Activated CD4-positive, alpha-beta memory T cell treated with anti-CD3 and anti-CD28 coated beads for 36 hours (primary cell): ENCODE data around the gene TAS1R2. TPM values are rescaled to one million over a fixed set of nuclear protein-coding genes. Genes with fewer than 3 reads are reported as not detected.

Experiments used
- CTCF ChIA-PET: fragments of 350-600 bp; sonication (Branson Sonifier 250); formaldehyde crosslinking; loops from one replicate; lab custom pipeline; 2021; ENCODE audit warnings: antibody characterized with exemption, inconsistent platforms; lab: Charles Lee
- POLR2A ChIA-PET: fragments of 350-600 bp; sonication (Branson Sonifier 250); formaldehyde crosslinking; loops from one replicate; lab custom pipeline; 2021; ENCODE audit warnings: antibody characterized with exemption; lab: Charles Lee
- DNase-seq: peaks from one replicate; pipeline ENCODE4 v3.0.0-alpha.2; 2020
- H3K27ac Mint-ChIP-seq: one replicate; pipeline ENCODE4 v1.8.0; 2021; ENCODE audit warnings: mixed read lengths
- H3K27me3 Mint-ChIP-seq: one replicate; pipeline ENCODE4 v1.8.0; 2021; ENCODE audit warnings: mixed read lengths
- H3K36me3 Mint-ChIP-seq: one replicate; pipeline ENCODE4 v1.8.0; 2021; ENCODE audit warnings: mixed read lengths
- H3K4me1 Mint-ChIP-seq: one replicate; pipeline ENCODE4 v1.8.0; 2021; ENCODE audit warnings: low read depth, mixed read lengths
- H3K4me3 Mint-ChIP-seq: one replicate; pipeline ENCODE4 v1.8.0; 2021; ENCODE audit warnings: mild to moderate bottlenecking, mixed read lengths
- H3K9me3 Mint-ChIP-seq: one replicate; pipeline ENCODE4 v1.8.0; 2021; ENCODE audit warnings: mixed read lengths
- intact Hi-C: fragments of 100-400 bp; cut with micrococcal nuclease; formaldehyde crosslinking; loops from one replicate; pipeline ENCODE4 v1.15.1; 2023
- total RNA-seq, 2 experiments: library from RNA; stranded (reverse); gene quantifications; one replicate each; pipeline ENCODE4 v1.2.3, GENCODE V29; 2021

The TAS1R2 gene
- total RNA-seq, 2 experiments from 2014 or later = not detected

DNA sequence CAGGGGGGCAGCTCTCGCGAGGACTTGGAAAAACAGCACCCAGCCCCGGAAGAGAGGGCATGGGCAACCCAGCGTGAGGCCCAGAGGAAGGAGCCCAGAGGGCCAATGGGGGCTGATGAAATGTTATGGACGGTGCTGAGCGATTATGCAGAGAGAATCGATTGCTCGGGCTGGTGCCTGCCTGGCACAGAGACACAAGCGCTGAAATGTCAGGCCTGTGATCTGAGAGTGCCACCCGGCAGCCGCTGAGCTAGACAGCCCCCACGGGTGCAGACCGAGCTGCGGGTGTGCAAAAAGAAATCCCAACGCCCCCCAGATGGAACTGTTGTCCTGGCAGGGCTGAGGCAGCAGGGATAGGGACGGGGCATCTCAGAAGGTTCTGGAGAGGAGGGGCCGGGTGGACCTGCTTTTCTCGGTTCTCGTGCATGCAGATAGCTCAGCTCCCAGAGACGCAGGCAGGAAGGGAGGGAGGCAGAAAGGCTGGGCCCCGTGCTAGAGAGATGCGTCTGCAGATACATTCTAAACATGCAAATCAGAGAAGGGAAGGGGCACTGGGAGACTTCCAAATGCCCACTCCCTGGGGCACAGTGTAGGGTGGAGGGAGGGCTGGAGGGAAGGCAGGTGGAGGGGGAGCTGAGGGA is 41.5 kb downstream of the TAS1R2 start:
- Mint-ChIP-seq H3K4me1 (peaks cover 1% of the 10 kb centered on the region), H3K36me3 (no peaks in the 10 kb centered on the region), H3K4me3 (no peak overlapping the region), H3K27ac (no peak overlapping the region), H3K27me3 (peaks cover 44% of the 10 kb centered on the region), H3K9me3 (no peaks in the 10 kb centered on the region)
- ChIA-PET CTCF (interaction anchor here (4.0 kb wide), 1 partner anchor 220 kb away, joined by 42 read pairs; no protein-coding TSS in a partner anchor), POLR2A (no interaction called here)
- DNase-seq = no peak
- intact Hi-C loops = no loop called here

- Mint-ChIP-seq H3K27ac (no peak overlapping the region), H3K36me3 (no peaks in the 10 kb centered on the region), H3K4me1 (peaks cover 1% of the 10 kb centered on the region), H3K27me3 (peaks cover 44% of the 10 kb centered on the region), H3K4me3 (no peak overlapping the region), H3K9me3 (no peaks in the 10 kb centered on the region)
- CTCF ChIA-PET = no interaction called here
- no peak for DNase-seq
- POLR2A ChIA-PET = no interaction called here
- intact Hi-C loops = no loop called here
These were observed 42.1 kb downstream of the TAS1R2 start for GRCh38 chr1:18817316-18817715.

- Mint-ChIP-seq H3K9me3 (no peaks in the 10 kb centered on the region), H3K27me3 (peaks cover 44% of the 10 kb centered on the region), H3K27ac (no peak overlapping the region), H3K4me1 (peaks cover 1% of the 10 kb centered on the region), H3K36me3 (no peaks in the 10 kb centered on the region), H3K4me3 (no peak overlapping the region)
- ChIA-PET CTCF (no interaction called here), POLR2A (no interaction called here)
- DNase-seq = no peak
- intact Hi-C loops = no loop called here
These were observed 42.7 kb downstream of the TAS1R2 start for GRCh38 chr1:18816808-18817207.

DNA sequence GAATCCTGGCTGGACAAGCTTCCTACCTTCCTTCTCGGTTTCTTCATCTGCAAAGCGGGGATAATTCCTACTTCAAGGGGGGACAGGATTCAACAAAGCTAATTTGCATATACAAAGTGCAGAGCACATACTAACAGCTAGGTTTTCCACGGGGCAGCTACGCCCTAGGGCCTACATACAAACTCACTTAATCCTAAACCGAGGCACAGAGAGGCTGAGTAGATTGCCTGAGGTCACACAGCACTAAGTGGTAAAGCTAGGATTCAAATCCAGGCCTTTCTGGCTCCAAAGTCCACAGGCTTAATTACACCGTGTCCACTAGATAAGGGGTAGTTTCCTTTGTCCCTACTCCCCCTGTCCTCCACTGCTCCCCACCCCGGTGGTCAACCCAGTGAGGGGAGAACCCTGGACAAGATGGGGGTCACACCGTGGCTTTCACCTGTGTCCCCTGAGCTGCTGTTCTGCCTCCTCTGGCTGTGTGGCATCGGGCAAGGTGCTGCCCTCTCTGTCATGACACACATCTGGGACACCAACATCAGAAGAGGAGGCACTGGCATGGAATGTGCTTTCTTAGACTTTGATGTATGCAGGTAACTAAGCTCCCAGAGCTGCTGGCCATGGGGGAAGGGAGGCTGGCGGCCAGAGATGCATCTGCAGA is 44.5 kb downstream of the TAS1R2 start:
- Mint-ChIP-seq H3K9me3 (no peaks in the 10 kb centered on the region), H3K4me3 (no peak overlapping the region), H3K36me3 (no peaks in the 10 kb centered on the region), H3K4me1 (no peaks in the 10 kb centered on the region), H3K27me3 (peaks cover 41% of the 10 kb centered on the region), H3K27ac (no peak overlapping the region)
- DNase-seq = no peak
- intact Hi-C loops = no loop called here
- CTCF ChIA-PET = interaction anchor here (1.0 kb wide), 1 partner anchor 218 kb away, joined by 4 read pairs; no protein-coding TSS in a partner anchor
- POLR2A ChIA-PET = no interaction called here

GRCh38 chr1:18814425-18814824 is 45.0 kb downstream of the TAS1R2 start:
- intact Hi-C loops = no loop called here
- H3K4me1 Mint-ChIP-seq = no peaks in the 10 kb centered on the region
- POLR2A ChIA-PET = no interaction called here
- CTCF ChIA-PET = interaction anchor here (1.0 kb wide), 1 partner anchor 217 kb away, joined by 4 read pairs; no protein-coding TSS in a partner anchor
- no peak overlapping the region for H3K4me3 Mint-ChIP-seq
- H3K27me3 Mint-ChIP-seq = peaks cover 40% of the 10 kb centered on the region
- H3K27ac Mint-ChIP-seq = no peak overlapping the region
- H3K36me3 Mint-ChIP-seq = no peaks in the 10 kb centered on the region
- no peak for DNase-seq
- H3K9me3 Mint-ChIP-seq = no peaks in the 10 kb centered on the region

DNA sequence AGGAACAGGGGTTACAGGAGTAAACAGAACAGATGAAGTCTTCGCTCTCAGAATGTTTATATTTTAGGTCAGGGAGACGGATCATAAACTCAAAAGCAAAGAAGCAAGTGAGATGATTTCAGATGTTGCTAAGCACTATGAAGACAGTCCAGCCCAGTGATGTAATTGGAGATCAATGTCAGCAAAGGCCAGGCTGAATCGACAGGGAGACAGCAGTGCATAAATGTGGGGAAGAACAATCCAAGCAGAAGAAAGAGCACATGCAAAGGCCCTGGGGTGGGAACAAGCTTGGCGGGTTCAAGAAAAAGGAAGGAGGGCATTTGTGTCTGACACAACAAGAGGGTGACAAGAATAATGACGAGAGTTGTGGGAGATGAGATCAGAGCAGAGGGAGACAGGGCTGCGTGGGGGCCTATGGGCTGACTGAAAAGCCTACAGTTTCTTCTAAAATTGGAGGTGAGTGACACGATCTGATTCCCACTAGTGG is 47.0 kb downstream of the TAS1R2 start:
- ChIA-PET POLR2A (no interaction called here), CTCF (no interaction called here)
- peaks cover 32% of the 10 kb centered on the region for H3K27me3 Mint-ChIP-seq
- DNase-seq = no peak
- no peak overlapping the region for H3K4me3 Mint-ChIP-seq
- H3K27ac Mint-ChIP-seq = no peak overlapping the region
- intact Hi-C loops = no loop called here
- no peaks in the 10 kb centered on the region for H3K9me3 Mint-ChIP-seq
- H3K4me1 Mint-ChIP-seq = no peaks in the 10 kb centered on the region
- H3K36me3 Mint-ChIP-seq = no peaks in the 10 kb centered on the region

DNA sequence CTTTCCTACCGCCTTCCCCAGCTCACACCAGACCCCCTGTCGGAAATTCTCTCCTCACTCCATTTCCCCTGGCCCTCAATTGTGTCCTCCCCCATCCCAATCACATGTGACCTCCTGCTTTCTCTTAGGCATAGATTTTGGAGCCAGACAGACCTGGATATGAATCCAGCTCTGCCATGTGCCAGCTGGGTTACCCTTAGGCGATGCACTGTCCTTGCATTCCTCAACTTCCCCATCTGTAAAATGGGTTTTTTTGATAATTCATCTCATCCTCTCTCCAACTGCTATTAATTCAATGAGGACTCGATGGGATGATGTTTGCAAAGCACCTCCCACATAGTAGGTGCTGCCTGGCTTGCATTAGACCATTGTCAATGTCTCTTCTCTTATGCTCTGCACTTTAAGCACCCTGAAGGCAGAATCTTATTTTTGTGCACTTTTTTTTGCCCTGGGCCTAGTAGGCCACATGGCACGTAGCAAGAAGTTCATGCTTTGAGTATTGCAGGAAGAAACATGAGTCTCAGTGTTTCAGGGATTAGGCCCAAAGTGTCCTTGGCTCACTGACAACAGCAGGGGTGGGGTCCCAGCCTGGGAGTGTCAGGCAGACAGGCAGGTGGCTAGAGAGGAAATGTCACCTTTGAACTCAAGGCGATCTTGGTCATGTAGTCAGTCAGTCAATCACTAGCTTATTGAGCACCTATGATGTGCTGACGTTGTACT is 47.6 kb downstream of the TAS1R2 start:
- DNase-seq = no peak
- Mint-ChIP-seq H3K4me1 (no peaks in the 10 kb centered on the region), H3K9me3 (no peaks in the 10 kb centered on the region), H3K4me3 (no peak overlapping the region), H3K27me3 (peaks cover 26% of the 10 kb centered on the region), H3K27ac (no peak overlapping the region), H3K36me3 (no peaks in the 10 kb centered on the region)
- CTCF ChIA-PET = no interaction called here
- intact Hi-C loops = no loop called here
- POLR2A ChIA-PET = no interaction called here

DNA sequence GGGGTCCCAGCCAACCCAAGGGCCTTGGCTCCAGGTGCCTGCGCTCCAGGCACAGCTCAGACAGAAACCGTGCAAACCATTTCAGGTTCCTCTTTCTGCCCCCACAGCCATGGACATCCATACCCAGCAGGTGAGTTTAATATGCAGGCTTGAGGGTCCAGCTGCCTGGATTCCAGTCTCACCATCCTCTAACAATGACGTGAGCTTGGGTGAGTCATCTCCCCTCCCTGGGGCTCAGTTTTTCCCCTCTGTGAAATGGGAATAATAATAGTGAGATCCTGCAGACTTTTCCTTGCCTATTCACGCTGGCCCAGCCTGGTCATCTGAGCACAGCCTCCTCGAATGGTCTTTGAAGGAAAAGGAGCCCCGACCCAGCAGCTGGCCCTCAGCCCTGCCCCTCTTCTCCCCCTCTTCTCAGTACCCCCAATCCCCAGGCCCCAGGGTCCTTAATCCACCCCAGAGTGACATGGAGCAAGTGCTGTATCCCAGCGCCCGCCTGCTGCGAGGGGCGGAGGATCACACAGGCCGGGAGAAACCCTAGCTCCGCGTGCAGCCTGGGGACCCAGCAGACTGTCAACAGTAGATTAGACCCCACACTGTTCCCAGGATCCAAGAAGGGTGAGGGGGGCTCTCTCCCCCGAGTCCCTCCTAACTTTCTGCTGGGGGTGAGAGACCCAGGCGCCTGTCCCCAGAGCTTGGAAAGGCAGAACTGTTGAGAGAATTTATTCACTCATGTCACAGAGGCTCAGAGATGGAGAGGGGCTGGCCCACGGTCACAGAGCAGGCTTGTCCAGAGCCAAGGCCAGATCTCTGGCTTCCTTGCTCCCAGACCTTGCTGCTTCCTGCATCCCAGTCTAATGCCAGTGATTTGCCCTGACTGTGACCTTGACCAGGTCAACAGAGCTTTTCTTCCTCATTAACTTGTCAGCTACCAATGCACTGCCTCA is 49.2 kb downstream of the TAS1R2 start:
- no peak overlapping the region for H3K4me3 Mint-ChIP-seq
- no peaks in the 10 kb centered on the region for H3K9me3 Mint-ChIP-seq
- ChIA-PET CTCF (interaction anchor here (1.2 kb wide), 1 partner anchor 213 kb away, joined by 3 read pairs; no protein-coding TSS in a partner anchor), POLR2A (no interaction called here)
- no peaks in the 10 kb centered on the region for H3K36me3 Mint-ChIP-seq
- intact Hi-C loops = no loop called here
- H3K4me1 Mint-ChIP-seq = no peaks in the 10 kb centered on the region
- no peak for DNase-seq
- no peak overlapping the region for H3K27ac Mint-ChIP-seq
- peaks cover 22% of the 10 kb centered on the region for H3K27me3 Mint-ChIP-seq

- CTCF ChIA-PET = no interaction called here
- no peak for DNase-seq
These were observed 50.9 kb downstream of the TAS1R2 start for GRCh38 chr1:18808550-18808949.

DNA sequence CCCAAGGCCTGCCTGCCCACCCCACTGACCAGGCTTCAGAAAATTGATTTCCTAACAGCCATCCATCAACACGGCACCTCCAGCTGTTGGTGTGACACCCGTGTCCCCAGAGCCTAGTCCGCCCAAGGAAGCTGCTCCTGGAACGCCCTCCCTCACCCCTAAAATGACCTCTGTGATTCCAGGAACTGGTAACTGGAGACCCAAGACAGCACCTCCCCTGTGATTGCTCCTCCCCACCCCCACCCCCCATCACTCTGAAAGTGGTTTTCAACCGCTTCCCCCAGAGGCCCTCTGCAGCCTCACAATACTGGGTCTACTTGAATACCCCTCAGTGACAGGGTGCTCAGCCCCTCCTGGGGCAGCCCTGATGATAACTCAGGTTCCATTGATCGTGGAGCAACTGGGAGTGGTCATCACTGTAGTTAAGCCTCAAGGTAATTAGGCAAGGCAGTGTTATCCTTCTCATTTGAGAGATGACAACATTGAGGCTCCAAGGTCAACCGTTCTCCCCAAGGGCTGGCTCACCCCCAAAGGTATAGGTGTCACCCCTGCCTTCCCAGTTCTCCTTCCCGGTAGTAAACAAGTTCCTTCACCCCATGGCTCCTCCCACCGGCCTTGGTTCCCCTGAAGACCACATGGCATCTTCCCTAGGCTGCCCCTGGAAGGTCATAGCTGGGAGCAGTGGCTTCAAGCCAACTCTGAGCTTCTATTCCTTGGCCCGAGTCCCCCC is 52.0 kb downstream of the TAS1R2 start:
- H3K4me1 Mint-ChIP-seq = no peaks in the 10 kb centered on the region
- intact Hi-C loops = loop anchor here (2.0 kb wide), 1 partner anchor 31 kb away; no protein-coding TSS in a partner anchor
- H3K36me3 Mint-ChIP-seq = no peaks in the 10 kb centered on the region
- ChIA-PET POLR2A (no interaction called here), CTCF (no interaction called here)
- peaks cover 24% of the 10 kb centered on the region for H3K27me3 Mint-ChIP-seq
- no peak overlapping the region for H3K27ac Mint-ChIP-seq
- no peak for DNase-seq
- H3K9me3 Mint-ChIP-seq = no peaks in the 10 kb centered on the region
- H3K4me3 Mint-ChIP-seq = no peak overlapping the region

More at GRCh38 chr1:18808550-18808949, 50.9 kb downstream of the TAS1R2 start:
- no peaks in the 10 kb centered on the region for H3K4me1 Mint-ChIP-seq
- H3K27ac Mint-ChIP-seq = no peak overlapping the region
- intact Hi-C loops = no loop called here
- POLR2A ChIA-PET = no interaction called here
- H3K36me3 Mint-ChIP-seq = no peaks in the 10 kb centered on the region
- H3K4me3 Mint-ChIP-seq = no peak overlapping the region
- H3K27me3 Mint-ChIP-seq = peaks cover 24% of the 10 kb centered on the region
- H3K9me3 Mint-ChIP-seq = no peaks in the 10 kb centered on the region
